ENCODE data around the gene TRHDE. TPM values are rescaled to one million over a fixed set of nuclear protein-coding genes. Genes with fewer than 3 reads are reported as not detected.

Gene TRHDE
- polyA plus RNA-seq, 1 donor (not counting 4 experiments of a cell fraction or from before 2014, with no cell fraction given): 0.12 TPM

DNA sequence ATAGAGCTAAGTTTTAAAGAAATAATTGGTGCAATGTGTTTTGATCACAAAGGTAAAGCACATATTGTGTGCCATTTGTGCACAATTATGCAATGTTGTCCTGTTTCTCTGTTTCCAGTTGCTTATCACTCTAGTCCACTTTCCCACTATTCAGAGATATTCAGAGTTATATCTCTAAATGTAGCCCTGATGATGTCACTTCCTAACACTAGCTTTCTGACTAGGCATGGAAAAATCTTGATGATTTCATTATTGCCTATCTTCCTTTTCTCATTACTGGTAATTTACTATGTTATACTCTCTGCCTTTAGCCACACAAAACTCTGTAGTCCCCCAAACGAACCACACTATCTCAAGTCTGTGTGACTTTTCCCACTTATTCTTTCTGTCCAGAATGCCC lies 221.2 kb downstream of the TRHDE start:
- no peaks in the 10 kb centered on the region for H3K4me1 ChIP-seq (ENCODE audit: control insufficient read depth, extremely low read depth, insufficient read depth, low read length)
- H3K36me3 ChIP-seq (ENCODE audit: control insufficient read depth in 2 of 2, extremely low read depth in 1 of 2, insufficient read depth in 2 of 2, low read length in 2 of 2): no peaks in the 10 kb centered on the region
- no peak overlapping the region for H3K4me3 ChIP-seq (ENCODE audit: control insufficient read depth in 2 of 3, extremely low read depth in 1 of 3, insufficient read depth in 2 of 3, low read depth in 1 of 3, low read length in 3 of 3)
- H4K20me1 ChIP-seq (ENCODE audit: control insufficient read depth, extremely low read depth, insufficient read depth, low read length): no peaks in the 10 kb centered on the region
- DNase-seq (ENCODE audit: low read depth, low spot score): no peak
- dilution Hi-C loops (cut with MboI; ENCODE audit: extremely low pct_ligation_motif_present, low sequenced_read_pairs): no loop called here
- H3K9me1 ChIP-seq (ENCODE audit: control insufficient read depth, extremely low read depth, insufficient read depth, low read length): no peaks in the 10 kb centered on the region
- H2AFZ ChIP-seq (ENCODE audit: control insufficient read depth, low read length): no peak overlapping the region
- H3K27ac ChIP-seq (ENCODE audit: control insufficient read depth, insufficient read depth, low read length): no peak overlapping the region
- H3K27me3 ChIP-seq (ENCODE audit: control insufficient read depth, extremely low read depth, insufficient read depth, low read length): no peaks in the 10 kb centered on the region
- no peak overlapping the region for H3K4me2 ChIP-seq (ENCODE audit: control insufficient read depth, extremely low read depth, insufficient read depth, low read depth, low read length)
- no peaks in the 10 kb centered on the region for H3K79me2 ChIP-seq (ENCODE audit: control insufficient read depth, insufficient read depth, low read length)
- FAIRE-seq: no peak
- TF ChIP-seq, protein P1, sequence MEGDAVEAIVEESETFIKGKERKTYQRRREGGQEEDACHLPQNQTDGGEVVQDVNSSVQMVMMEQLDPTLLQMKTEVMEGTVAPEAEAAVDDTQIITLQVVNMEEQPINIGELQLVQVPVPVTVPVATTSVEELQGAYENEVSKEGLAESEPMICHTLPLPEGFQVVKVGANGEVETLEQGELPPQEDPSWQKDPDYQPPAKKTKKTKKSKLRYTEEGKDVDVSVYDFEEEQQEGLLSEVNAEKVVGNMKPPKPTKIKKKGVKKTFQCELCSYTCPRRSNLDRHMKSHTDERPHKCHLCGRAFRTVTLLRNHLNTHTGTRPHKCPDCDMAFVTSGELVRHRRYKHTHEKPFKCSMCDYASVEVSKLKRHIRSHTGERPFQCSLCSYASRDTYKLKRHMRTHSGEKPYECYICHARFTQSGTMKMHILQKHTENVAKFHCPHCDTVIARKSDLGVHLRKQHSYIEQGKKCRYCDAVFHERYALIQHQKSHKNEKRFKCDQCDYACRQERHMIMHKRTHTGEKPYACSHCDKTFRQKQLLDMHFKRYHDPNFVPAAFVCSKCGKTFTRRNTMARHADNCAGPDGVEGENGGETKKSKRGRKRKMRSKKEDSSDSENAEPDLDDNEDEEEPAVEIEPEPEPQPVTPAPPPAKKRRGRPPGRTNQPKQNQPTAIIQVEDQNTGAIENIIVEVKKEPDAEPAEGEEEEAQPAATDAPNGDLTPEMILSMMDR (optimal IDR thresholded peaks at IDR 0.05 in 1 of 3, IDR thresholded peaks at IDR 0.05 in 1 of 3, conservative IDR thresholded peaks at IDR 0.05 in 1 of 3; ENCODE audit: extremely low read depth in 1 of 3, insufficient read depth in 2 of 3, low read length in 3 of 3): no peak
- no peak for TF ChIP-seq EZH2 (IDR thresholded peaks at IDR 0.05; ENCODE audit: low read length)
- no peaks in the 10 kb centered on the region for H3K9me3 ChIP-seq (ENCODE audit: control insufficient read depth, low read depth, low read length)
- no peak overlapping the region for H3K9ac ChIP-seq (ENCODE audit: control insufficient read depth, extremely low read depth, insufficient read depth, low read length)

DNA sequence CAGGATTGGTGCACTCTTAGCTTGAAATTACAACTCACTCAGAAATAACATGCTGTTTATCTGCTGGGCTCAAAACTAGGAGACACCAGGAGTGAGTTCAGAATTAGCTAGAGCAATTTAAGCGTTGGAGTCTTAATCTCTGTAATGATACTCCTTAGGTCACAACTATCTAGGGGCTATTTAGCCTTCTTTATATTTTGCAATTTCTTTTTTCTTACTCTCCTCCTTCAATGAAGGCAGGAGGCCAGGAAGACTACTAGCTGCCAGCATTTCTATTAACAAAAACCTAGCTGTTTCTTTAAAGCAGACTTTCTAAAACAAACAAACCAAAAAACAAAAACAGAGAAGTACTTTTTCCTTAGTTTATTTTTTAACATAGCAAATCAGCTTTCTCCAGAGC lies 226.2 kb downstream of the TRHDE start:
- Histone ChIP-seq H3K9ac (ENCODE audit: control insufficient read depth, extremely low read depth, insufficient read depth, low read length) (no peak overlapping the region), H3K79me2 (ENCODE audit: control insufficient read depth, insufficient read depth, low read length) (no peaks in the 10 kb centered on the region), H3K9me1 (ENCODE audit: control insufficient read depth, extremely low read depth, insufficient read depth, low read length) (no peaks in the 10 kb centered on the region), H3K9me3 (ENCODE audit: control insufficient read depth, low read depth, low read length) (no peaks in the 10 kb centered on the region), H4K20me1 (ENCODE audit: control insufficient read depth, extremely low read depth, insufficient read depth, low read length) (no peaks in the 10 kb centered on the region), H3K4me1 (ENCODE audit: control insufficient read depth, extremely low read depth, insufficient read depth, low read length) (no peaks in the 10 kb centered on the region), H3K4me2 (ENCODE audit: control insufficient read depth, extremely low read depth, insufficient read depth, low read depth, low read length) (no peak overlapping the region), H2AFZ (ENCODE audit: control insufficient read depth, low read length) (no peak overlapping the region), H3K27ac (ENCODE audit: control insufficient read depth, insufficient read depth, low read length) (no peak overlapping the region), H3K4me3 (ENCODE audit: control insufficient read depth in 2 of 3, extremely low read depth in 1 of 3, insufficient read depth in 2 of 3, low read depth in 1 of 3, low read length in 3 of 3) (no peak overlapping the region), H3K27me3 (ENCODE audit: control insufficient read depth, extremely low read depth, insufficient read depth, low read length) (no peaks in the 10 kb centered on the region), H3K36me3 (ENCODE audit: control insufficient read depth in 2 of 2, extremely low read depth in 1 of 2, insufficient read depth in 2 of 2, low read length in 2 of 2) (no peaks in the 10 kb centered on the region)
- FAIRE-seq (no peak), DNase-seq (ENCODE audit: low read depth, low spot score) (no peak)
- TF ChIP-seq EZH2 (IDR thresholded peaks at IDR 0.05; ENCODE audit: low read length): no peak
- TF ChIP-seq, protein P1 (optimal IDR thresholded peaks at IDR 0.05 in 1 of 3, IDR thresholded peaks at IDR 0.05 in 1 of 3, conservative IDR thresholded peaks at IDR 0.05 in 1 of 3; ENCODE audit: extremely low read depth in 1 of 3, insufficient read depth in 2 of 3, low read length in 3 of 3): no peak
- dilution Hi-C loops (cut with MboI; ENCODE audit: extremely low pct_ligation_motif_present, low sequenced_read_pairs): no loop called here
